GM19452 (cell line): Measurements from ENCODE around the gene CCDC85A.

Experiments
- ATAC-seq: cut with Tn5 transposase; IDR thresholded peaks from one replicate; pipeline ENCODE4 v1.9.1; 2021; ENCODE audit not compliant: unreplicated experiment

The CCDC85A gene

DNA sequence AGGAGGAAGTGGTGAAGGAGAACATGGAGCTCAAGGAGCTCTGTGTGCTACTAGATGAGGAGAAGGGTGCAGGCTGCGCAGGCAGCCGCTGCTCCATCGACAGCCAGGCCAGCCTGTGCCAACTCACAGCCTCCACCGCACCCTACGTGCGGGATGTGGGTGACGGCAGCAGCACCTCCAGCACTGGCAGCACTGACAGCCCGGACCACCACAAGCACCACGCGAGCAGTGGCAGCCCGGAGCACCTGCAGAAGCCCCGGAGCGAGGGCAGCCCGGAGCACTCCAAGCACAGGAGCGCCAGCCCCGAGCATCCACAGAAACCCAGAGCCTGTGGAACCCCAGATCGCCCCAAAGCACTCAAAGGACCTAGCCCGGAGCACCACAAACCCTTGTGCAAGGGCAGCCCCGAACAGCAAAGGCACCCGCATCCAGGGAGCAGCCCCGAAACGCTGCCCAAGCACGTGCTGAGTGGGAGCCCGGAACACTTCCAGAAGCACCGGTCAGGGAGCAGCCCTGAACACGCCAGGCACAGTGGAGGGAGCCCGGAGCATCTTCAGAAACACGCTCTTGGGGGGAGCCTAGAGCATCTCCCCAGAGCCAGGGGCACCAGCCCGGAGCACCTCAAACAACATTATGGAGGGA, 9.0 kb downstream of the CCDC85A start:
- no peak for ATAC-seq

DNA sequence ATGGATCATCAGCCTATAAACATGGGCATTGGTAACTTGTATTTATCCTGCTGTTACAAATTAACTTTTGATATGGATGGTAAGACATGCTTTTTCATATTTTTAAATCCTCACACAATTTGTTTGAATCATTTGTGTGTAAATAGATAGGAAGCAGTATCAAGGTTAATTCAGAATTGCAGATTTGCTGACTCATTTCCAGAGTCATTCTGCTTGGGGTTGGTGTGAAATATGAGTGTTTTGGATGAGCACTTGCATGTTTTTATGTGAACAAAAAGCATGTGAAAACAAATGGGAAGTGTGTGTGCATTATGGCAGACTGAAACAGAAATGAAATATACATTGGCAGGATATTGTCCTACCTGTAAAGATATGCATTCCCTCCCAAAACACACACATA, 11.8 kb downstream of the CCDC85A start:
- no peak for ATAC-seq

DNA sequence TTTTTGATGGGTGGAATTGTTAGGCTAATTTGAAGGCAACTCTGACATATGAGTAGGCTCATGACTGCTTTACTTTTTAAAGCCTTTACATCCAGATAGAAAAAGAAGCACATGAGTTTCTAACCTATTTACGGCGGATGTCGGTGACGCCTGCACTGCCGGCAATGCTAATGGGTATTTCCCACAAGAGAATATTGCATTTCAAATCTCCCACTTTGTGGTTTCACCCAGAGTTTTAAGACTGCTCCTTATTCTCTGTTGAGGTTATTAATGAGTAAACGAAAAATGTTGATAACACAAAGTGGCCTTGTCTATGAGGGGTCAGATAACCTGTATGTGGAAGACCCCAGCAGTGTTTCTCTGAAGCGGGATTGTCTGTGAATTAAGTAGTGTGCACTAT, 14.0 kb downstream of the CCDC85A start:
- no peak for ATAC-seq

DNA sequence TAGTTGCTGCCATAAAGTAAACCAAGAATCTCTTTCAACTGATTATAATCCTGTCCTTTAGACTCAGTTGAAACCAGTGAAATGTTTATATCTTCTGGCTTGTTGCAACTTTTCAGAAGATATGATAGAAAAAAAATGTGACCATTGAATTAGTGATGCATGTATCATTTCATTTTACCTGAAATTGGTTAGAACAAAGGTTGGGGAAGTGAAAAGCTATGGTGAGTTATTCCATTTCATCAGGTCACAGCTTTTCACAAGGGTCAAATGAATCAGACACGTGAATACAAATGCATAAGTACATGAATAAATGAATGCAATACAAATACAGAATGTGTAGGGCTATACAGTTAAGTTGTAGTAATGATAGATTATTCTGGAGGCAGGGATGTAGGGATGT, 15.1 kb downstream of the CCDC85A start:
- no peak for ATAC-seq

DNA sequence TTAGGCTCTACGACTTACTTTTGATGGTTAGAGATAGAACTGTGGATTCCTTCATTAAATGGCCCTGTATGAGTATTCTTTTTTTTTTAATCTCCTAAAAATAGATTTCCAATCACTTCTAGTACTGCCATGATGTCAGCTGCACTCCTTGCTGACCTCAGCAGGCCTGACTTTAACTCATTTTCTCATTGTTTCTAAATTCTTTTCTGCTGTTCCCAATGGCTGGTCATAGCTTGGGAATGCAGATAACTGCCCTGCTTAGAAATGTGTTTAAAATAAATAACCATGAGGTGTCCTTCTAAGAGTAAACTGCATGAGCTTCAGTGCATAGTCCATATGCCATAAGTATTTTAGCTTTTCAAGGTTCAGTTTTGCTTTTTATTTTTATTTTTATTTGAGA, 15.7 kb downstream of the CCDC85A start:
- no peak for ATAC-seq

DNA sequence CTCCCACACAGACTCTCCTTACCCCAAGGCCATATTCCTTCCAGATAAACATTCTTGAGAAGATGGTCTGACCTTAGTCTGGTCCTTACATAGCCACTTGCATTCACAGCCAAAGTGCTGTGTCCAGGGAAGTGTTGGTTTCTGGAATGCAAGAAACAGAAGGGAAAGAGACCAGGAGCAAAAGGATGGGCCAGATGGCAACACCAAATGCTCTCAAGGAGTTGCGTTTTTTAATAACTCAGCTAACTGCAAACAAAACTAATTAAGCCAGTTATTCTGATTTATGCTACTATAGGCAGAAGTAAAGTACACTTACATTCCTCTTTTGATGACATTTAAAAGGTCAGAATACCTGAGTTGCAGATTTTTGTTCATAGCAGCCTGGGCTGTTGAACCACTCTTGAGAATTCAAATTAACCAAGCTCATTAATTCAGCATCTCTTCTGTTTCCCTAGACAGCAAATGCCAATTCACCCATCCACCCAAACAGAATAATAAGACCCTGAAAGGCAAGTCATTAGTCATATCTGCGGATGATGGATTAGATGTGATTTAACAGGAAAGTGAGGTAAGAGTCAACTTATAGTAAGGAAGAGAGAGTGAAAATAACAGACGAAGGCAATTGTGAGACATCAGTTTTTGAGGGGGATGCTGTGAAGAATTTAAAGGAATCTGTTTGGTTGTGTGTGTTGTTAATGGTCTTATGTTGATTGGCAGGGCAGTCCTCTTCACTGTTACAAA, 18.8 kb downstream of the CCDC85A start:
- ATAC-seq, result no peak

DNA sequence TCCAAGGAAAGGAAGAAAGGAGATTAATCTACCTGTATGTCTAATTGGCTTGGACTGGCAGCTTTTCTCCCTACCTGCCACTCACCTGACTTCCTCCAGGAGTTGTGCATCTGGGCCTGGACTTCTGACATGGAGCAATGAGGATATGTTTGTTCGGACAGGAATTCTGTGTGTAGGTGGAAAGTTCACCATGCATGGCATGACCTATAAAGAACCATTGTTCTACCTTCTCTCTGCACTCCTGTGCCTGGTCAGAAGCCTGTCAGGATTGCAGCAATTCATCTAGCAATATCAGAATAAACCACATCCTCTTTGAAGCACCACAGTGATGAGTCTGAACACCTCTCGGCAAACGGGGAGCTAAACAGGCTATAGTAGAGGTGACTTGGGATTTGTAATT, 20.8 kb downstream of the CCDC85A start:
- no peak for ATAC-seq

DNA sequence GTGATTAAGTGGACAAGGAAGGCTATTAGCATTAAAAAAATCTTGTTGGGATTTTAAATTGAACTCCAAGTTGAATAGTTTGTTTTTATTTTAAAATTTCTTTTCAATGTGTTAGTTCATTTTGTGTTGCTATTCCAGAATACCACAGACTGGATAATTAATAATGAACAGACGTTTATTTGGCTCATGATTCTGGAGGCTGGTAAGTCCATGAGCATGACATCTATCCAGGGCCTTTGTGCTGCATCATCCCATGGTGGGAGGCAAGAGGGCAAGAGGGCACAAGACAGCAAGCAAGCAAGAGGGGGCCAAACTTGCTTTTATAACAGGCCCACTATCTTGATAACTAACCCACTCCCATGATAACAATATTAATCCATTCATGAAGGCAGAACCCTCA, 22.5 kb downstream of the CCDC85A start:
- ATAC-seq, result no peak

DNA sequence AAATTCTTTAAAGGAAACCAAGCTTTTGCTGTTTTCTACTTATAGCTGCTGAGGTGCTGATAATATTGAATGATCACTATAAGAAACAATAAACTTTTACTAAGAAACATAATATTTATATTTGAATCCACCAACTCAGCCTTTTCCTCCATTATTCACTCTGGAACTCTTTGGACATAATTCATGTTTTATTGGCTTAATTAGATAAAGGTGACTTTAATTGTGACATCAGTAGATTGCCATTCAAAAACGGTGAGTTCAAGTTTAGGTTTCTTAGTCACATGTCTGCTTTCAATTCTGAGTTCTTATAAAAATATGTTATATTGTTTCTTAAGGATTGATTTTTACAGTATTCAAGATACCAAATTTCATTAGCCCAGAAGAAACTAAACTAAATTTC, 24.0 kb downstream of the CCDC85A start:
- ATAC-seq, result no peak

DNA sequence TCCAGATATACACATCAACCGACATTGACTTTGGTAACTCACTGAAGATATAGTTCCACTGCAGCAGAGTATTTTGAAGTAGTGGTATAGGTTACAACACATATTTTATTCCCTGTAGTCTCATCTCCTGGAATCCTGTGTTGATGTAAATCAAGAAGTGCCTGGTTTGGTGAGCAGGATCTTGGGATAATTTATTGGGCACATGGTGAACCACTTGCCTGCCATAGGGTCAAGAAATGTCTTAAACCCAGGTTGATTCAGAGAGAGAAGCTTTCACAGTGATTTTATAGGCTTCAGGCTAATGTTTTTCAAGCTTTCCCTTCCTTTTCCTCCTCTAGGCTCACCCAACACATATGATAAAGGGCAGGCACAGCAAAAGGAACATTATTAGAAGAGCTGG, 24.6 kb downstream of the CCDC85A start:
- ATAC-seq, result no peak

DNA sequence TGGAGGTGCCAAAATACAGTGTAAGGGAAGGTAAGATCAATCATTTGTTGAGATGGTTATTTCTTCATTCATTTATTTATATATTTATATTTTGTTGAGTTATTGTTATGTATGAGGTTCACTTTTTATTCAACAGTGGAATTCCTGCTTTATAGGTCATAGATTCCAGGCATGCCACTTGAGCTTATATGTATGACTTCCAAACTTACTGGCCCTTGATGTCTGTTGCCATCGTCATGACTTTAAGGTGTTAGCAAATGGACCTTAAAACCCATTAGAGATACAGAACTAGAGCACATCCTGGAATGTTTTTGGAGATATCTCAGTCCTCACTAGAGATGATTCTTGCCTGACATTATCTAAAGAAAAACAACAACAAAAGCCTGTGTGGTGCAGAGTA, 25.9 kb downstream of the CCDC85A start:
- ATAC-seq, result no peak

DNA sequence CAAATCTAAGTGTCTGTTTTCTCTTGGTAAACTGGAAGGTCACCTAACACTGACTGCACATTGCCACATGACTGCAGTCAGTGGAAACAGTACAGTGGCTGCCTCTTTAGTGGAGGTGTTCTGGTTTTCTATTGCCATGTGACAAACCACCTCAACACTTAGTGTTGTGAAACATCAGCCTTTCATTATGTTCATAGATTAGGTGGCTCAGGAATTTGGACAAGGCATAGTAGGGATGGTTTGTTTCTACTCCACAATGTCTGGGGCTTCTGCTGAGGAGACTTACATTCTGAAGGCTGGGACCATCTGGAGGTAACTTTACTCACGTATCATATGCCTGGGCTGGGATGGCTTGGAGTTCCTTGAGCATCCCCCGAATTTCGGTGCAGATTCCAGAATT, 26.5 kb downstream of the CCDC85A start:
- no peak for ATAC-seq

DNA sequence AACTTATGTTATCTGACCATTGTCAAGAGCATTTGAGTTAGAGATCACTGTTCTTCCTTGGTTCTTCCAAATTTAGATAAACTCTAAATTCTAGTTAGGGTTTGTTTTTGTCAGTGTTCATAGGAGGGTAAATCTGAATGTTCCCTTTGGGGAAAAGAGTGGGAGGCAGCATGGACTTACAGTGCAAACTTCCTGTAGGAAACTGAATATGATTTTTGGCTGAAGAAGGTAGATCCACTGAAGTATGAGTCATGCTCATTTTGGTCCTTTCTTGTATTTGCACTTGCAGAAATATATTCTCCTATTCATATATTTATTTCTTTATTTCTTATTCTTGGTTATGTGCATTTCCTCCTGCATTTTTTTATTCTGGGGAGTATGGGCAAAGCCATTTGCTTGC, 27.3 kb downstream of the CCDC85A start:
- no peak for ATAC-seq

DNA sequence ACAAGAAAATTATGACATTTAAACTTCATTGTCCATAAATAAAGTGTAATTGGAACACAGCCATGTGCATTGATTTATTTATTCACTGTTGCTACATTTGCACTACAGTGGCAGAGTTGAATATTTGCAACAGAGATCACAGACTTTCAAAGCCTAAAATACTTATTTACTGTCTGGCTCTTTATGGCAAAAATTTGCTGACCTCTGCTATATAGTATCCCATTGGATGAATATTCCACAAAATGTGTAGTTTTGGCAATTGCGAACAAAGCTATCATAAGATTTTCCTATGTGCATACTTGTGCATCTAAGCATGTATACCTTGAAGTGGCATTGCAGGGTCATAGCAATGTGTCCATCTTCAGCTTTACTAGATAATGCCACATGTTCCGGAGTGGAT, 32.1 kb downstream of the CCDC85A start:
- no peak for ATAC-seq

DNA sequence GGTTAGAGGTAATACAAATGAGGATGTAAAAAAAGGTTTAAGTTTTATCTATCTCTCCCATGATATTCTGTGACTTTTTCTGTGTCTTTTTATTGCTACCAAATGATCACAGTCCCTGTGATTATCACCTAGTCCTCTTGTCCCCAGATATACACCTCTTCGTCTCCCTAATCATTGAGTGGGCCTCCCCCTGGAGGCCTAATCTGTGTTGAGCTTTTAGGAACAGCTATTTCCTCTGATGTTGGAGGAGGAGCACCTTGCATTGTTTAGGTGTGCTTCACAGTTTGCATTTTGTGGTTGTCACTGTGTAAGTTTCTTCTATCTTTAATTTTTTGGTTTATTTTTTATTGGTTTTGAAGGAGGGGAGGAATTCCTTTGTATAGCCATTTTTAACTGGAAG, 33.3 kb downstream of the CCDC85A start:
- no peak for ATAC-seq

DNA sequence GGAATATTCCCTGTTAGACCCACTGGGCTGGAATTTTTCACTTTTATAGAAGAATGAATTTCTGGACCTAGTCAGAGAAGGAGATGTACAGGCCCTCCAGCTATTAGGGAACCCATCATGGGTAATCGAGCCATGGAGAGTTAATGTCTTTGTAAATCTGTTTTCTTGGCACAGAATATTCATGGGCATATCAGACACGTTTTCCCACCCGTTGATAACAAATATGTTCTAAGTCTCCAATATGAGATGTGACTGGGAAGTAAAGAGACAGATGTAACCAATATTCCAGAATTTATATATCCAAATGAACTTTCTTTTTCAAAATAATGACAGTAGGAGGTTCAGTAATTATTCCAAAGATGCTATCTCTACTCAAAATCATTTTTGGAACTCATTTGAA, 38.7 kb downstream of the CCDC85A start:
- ATAC-seq, result no peak

DNA sequence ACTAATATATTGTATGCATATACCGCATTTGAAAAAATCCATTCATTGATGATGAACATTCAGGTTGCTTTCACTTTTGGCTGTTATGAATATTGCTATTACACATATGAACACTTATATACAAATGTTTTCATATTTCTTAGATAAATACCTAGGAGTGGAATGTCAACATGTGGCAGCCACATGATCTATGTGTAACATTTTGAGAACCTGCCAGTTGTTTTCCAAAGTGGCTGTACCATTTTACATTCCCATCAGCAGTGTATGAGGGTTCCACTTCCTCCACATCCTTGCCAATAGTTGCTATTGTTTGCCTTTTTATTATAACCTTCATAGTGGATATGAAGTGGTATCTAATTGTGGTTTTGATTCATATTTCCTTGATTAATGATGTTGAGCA, 40.5 kb downstream of the CCDC85A start:
- ATAC-seq, result no peak

DNA sequence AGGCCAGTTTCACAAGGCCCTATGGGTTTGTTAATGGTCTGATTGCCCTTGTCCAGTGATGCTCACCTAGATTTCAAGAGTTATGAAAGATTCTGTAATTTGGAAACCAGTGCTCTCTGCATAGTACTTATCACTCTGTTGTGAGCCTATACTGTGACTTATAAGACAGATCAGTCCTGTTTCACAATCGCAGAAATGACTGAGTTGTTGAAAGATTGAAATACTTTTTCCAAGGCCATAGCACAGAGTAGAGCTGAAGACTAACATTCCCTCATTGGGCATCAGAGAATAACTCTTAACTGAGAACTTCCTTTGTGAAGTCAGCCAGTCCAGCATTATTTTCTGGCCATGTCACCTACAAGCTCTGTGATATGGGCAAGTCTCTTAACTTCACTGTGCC, 44.0 kb downstream of the CCDC85A start:
- no peak for ATAC-seq

DNA sequence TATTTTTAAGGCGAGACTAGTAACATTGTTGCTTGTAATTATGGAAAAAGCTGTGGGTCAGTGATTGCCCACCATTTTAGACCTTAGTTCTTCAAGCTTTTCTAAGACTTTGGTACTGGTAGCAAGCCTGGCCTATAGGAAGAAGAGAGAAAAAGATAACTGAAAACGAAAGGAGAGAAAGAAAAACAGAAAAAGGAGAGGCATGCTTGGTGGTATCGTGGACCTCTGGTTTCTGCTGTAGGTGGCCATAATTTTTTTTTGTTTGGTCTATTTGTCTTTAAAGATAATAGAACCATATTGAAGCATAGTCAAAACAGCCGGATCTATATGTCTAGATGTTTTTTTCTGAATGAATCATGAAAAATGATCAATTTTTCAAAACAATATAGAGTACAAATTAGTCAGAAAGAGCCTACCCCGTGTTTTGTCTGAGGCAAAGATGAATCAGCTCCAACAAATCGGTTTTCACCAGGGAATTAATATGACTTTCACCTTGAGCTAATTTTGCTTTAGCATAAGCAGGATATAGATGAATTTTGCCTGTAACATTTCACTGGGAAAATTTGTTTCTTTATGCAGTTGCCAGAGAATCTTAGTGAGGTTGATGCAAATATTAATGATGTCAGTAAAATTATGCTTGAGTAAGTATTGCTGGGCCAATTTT, 45.7 kb downstream of the CCDC85A start:
- no peak for ATAC-seq

DNA sequence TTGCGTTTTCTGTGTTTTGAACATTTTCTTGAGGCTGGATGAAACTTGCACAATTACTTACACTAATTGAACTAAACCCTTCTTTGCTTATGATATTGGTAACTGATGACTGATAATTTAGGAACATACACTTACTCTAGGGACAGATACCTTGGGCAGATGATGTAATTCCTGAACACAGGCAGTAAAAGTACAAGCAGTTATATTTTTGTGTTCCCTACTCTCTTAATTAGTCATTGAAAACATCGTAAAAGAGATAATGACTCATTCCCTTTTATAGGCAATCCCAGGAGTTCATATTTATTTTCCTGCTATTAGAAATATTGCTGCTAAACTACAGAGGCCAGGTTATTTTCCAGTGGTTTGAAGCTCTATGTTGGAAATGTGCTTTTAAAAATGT, 46.4 kb downstream of the CCDC85A start:
- no peak for ATAC-seq

DNA sequence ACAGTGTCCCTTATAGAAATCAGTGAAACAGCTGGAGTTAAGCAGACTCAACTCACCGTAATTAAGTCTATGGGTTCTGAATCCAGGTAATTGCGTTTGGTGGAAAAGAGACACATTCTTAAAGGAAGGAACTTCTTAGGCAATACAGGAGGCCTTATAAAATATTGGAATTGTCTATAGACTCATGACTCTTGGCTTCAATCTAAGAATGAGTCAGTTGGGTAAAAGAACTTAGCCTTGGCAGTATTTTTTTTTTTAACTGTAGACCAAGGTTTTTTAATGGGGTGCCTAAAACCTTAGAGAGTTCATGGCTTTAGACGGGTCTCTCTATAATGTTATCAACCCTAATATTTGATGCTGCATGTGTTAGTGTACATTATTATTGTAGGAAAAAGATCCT, 47.6 kb downstream of the CCDC85A start:
- ATAC-seq, result no peak

DNA sequence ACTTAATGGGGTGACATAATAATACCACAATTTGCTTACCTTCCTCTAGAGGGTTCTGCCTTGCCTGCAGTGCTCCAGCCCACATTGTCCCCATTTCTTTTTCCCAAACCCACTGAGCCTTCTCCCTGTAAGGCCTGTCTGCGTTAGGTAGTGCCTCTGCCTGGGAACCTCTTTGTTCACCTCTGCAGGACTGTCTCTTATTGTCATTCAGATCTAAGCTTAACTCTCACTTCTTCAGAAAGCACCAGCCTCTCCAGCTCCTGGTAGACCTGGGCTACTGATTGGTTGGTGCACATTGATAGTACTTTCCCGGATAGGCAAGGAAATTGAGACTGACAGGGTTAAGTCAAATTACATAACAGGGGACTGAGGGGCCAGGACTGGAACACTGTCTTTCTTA, 49.1 kb downstream of the CCDC85A start:
- no peak for ATAC-seq

DNA sequence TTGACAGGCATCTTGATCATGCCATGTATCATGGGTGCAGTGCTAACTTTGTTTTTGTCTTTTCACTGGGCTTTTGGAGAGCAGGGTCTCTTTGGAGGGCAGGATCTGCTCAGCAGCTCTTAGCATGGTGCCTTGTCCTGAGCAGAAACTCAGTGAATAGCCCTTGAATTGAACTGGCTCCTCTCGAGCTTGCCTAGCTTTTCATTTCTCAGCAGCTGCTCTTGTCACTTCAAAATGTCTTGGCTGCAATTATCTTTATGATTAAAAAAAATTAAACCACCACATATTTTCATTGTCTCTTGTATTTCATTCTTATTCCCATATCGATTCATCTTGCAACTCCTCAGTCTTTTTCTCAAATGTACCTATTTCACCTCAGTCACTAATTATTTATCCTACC, 50.5 kb downstream of the CCDC85A start:
- no peak for ATAC-seq
